HG03342 (cell line): ENCODE data around the gene CYP20A1.
"Not testable (repeated sequence)": the region's sequence is repeated elsewhere in the genome, so short reads cannot be mapped to it uniquely, and the experiment has no call there.

Experiments
- ATAC-seq: cut with Tn5 transposase; IDR thresholded peaks from one replicate; pipeline ENCODE4 v1.9.1; 2021; ENCODE audit warnings: mild to moderate bottlenecking, moderate library complexity; ENCODE audit not compliant: unreplicated experiment

CYP20A1 gene

GRCh38 chr2:203280428-203281064, 41.7 kb downstream of the CYP20A1 start:
- no peak for ATAC-seq

GRCh38 chr2:203282101-203282500, 43.3 kb downstream of the CYP20A1 start:
- no peak for ATAC-seq

- no peak for ATAC-seq
These were observed 47.7 kb downstream of the CYP20A1 start for GRCh38 chr2:203286532-203286931.

- ATAC-seq = no peak
These were observed 62.8 kb downstream of the CYP20A1 start for GRCh38 chr2:203301667-203302066.

DNA sequence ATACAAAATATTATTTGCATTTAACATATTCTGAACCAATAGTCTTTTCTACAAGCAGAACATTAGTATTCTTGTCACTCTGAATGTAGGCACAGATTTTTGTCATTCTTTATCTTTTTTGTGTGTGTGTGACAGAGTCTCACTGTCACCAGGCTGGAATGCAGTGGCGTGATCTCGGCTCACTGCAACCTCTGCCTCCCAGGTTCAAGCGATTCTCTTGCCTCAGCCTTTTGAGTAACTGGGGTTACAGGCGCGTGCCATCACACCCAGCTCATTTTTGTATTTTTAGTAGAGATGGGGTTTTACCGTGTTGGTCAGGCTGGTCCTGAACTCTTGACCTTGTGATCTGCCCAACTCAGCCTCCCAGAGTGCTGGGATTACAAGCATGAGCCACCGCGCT, 63.8 kb downstream of the CYP20A1 start:
- ATAC-seq = not testable (repeated sequence)

- no peak for ATAC-seq
These were observed 72.0 kb downstream of the CYP20A1 start for GRCh38 chr2:203310688-203311436.

DNA sequence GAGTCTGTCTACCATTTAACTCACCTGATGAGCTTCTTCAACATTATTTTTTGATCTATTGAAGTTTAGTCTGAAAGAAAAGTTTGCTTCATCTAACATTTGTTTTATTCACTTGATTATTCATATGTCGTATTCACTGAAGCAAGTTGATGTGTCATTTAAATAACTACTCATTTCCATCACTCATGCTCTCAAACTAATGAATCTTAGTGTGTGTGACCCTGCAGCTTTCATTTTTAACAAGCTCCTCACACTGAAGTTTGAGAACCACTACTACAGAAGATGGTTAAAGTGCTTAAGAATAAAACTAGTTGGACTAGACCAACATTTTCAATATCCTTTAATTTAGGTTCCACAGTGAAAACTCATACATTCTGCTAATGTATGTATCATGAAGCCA, 87.5 kb downstream of the CYP20A1 start:
- no peak for ATAC-seq

DNA sequence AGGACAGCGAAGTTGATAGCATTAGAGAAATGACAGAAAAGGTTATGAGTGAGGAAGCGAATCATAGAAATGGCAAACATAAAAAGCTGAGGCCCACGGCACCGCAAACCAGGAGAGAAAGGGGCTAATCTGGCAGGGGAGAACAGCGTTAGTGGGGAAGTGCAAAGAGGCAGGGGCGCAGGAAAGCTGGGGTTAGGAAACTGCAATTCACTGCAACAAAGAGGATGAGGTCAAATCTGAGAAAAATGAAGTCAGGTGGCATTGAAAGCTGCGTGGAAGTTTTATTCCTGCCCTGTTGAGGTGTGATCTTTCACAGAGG, 88.7 kb downstream of the CYP20A1 start:
- no peak for ATAC-seq

DNA sequence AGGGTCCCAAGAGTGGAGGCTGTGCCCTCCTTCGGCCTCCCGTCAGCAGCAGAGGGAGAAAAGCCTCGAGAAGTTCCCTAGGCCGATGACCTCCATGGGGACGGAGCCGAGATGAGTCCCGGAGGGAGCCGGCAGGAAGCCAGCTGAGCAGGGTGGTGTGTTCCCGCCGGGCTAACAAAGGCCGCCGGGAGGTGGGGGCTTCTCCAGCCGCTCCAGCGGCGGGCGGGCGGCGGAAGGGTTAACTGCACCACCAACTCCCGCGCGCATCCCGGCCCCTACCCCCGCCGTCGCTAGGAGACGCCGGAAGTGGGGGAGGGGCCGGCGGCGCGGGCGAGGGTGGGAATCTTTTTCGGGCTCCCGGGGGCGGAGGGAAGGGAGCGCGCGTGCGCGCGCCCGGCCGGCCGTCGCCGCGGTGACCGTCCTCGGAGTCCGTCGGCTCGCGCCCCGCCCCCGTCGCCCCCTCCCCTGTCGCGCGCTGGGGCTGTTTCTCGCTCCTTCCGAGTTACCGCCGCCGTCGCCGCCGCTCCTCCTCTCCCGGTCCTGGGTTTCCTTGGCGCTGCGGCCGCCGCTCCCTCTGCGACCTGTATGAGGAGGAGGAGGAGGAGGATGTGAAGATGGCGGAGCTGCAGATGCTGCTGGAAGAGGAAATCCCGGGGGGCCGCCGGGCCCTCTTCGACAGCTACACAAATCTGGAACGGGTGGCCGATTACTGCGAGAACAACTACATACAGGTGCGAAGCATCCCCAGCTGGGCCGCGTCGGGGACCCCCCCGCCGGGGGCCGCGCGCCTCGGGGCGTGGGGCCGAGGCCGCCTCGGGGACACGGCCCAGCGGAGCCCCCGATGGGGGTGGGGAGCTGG, 89.3 kb downstream of the CYP20A1 start, which contains the start of gene ABI2:
Gene ABI2, plus strand, starts transcription at position 494 of the 859 bp plus-strand sequence. Its CDS starts 121 bp downstream, at position 615.
- peak; percentile 54 for ATAC-seq

GRCh38 chr2:203328760-203329540, 90.1 kb downstream of the CYP20A1 start:
- peak; percentile 67 for ATAC-seq

- no peak for ATAC-seq
These were observed 91.6 kb downstream of the CYP20A1 start for GRCh38 chr2:203330434-203330833.

DNA sequence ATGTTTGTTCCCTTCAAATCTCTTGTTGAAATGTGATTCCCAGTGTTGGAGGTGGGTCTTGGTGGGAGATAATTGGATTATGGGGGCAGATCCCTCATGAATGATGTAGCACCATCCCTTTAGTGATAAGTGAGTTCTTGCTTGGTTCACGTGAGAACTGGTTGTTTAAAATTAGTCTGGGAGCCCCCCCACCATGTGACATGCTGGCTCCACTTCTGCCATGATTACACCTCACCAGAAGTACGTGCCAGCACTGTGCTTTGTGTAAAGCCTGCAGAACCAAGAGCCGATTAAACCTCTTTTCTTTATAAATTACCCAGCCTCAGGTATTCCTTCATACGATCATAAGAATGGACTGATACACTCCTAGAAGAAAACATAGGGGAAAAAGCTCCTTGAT, 99.5 kb downstream of the CYP20A1 start:
- ATAC-seq = no peak

- ATAC-seq = no peak
These were observed 102.1 kb downstream of the CYP20A1 start for GRCh38 chr2:203340791-203341487.

- ATAC-seq = no peak
These were observed 103.0 kb downstream of the CYP20A1 start for GRCh38 chr2:203341741-203342310.

- ATAC-seq = not testable (repeated sequence)
These were observed 103.6 kb downstream of the CYP20A1 start for GRCh38 chr2:203342374-203342773.

- ATAC-seq = no peak
These were observed 105.8 kb downstream of the CYP20A1 start for GRCh38 chr2:203344667-203345066.

DNA sequence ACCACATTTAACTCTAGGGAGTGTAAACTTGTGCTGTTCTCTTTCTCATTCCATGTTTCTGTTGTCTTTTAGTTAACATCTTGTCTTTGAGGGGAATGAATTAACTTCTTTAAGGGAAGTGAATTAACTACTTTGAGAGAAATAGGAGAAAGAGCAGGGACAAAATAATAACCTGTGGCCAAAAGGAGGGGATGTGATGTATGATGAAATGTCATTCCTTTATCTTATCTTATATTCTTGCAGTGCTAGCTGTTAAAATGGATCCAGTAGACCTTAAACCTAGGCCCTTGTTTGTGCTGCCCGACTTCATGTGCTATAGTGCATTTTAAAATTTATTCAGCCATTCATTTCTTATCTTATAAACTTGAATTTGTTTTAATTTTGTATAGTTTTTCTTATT, 107.8 kb downstream of the CYP20A1 start:
- ATAC-seq = no peak

- ATAC-seq = no peak
These were observed 108.6 kb downstream of the CYP20A1 start for GRCh38 chr2:203347375-203347774.

GRCh38 chr2:203352604-203353255, 113.9 kb downstream of the CYP20A1 start:
- ATAC-seq = no peak
